ENCODE results near the gene RABL6.

Gene RABL6

DNA sequence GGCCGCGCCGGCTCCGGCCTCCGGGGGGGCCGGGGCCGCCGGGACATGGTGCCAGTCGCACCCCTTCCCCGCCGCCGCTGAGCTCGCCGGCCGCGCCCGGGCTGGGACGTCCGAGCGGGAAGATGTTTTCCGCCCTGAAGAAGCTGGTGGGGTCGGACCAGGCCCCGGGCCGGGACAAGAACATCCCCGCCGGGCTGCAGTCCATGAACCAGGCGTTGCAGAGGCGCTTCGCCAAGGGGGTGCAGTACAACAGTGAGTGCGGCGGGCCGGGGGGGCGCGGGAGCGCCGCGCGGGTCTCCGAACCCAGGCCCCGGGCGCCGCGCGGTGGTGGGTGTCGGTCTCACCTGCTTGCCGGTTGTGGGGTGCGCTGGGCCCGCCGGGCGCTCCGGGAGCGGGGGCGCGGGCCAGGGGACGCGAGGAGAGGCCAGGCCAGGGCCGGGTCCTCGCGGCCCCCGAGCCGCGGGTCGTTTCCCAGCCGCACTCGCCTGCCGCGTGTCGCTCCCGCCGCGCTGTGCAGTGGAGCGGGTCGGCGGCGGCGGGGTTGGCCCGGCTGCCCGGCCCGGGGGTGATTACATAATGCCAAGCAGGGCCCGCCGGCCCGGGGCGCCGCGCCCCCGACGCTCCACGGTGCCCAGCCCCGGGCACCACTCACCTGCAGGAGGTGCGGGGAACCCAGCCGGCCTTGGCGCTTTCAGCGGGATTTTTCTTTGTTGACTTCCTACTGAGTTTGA is 492 bp downstream of the RABL6 start:
- DNase-seq (ENCODE audit: low spot score): peak; percentile 44
- TF ChIP-seq, protein P1, sequence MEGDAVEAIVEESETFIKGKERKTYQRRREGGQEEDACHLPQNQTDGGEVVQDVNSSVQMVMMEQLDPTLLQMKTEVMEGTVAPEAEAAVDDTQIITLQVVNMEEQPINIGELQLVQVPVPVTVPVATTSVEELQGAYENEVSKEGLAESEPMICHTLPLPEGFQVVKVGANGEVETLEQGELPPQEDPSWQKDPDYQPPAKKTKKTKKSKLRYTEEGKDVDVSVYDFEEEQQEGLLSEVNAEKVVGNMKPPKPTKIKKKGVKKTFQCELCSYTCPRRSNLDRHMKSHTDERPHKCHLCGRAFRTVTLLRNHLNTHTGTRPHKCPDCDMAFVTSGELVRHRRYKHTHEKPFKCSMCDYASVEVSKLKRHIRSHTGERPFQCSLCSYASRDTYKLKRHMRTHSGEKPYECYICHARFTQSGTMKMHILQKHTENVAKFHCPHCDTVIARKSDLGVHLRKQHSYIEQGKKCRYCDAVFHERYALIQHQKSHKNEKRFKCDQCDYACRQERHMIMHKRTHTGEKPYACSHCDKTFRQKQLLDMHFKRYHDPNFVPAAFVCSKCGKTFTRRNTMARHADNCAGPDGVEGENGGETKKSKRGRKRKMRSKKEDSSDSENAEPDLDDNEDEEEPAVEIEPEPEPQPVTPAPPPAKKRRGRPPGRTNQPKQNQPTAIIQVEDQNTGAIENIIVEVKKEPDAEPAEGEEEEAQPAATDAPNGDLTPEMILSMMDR (conservative IDR thresholded peaks at IDR 0.05; ENCODE audit: low read depth): no peak
- ChIA-PET CTCF (interaction anchor here (0.6 to 3.4 kb wide), 4 partner anchors 16 to 35 kb away, joined by 3 to 16 read pairs (median 3); partner anchors contain the start of gene TMEM141), POLR2A (ENCODE audit: low non-redundant PET) (interaction anchor here (0.6 kb wide), 1 partner anchor 10 kb away, joined by 8 read pairs; no protein-coding TSS in a partner anchor)
- H3K27ac ChIP-seq: peak overlapping the region; percentile 91

GRCh38 chr9:136808806-136809158 is 1.0 kb downstream of the RABL6 start:
- DNase-seq (ENCODE audit: low spot score): no peak
- POLR2A ChIA-PET (ENCODE audit: low non-redundant PET): no interaction called here
- TF ChIP-seq, protein P1 (conservative IDR thresholded peaks at IDR 0.05; ENCODE audit: low read depth): no peak
- CTCF ChIA-PET: interaction anchor here (0.6 to 0.7 kb wide), 3 partner anchors 18 to 28 kb away, joined by 3 to 4 read pairs (median 3); no protein-coding TSS in a partner anchor
- H3K27ac ChIP-seq: peak overlapping the region; percentile 91

- TF ChIP-seq, protein P1 (conservative IDR thresholded peaks at IDR 0.05; ENCODE audit: low read depth): no peak
- ChIA-PET CTCF (interaction anchor here (0.6 to 1.1 kb wide), 2 partner anchors 9 to 22 kb away, joined by 3 to 5 read pairs; no protein-coding TSS in a partner anchor), POLR2A (ENCODE audit: low non-redundant PET) (no interaction called here)
- peak overlapping the region; percentile 8; the same call in 1 of the 2 replicates for H3K27ac ChIP-seq
- DNase-seq (ENCODE audit: low spot score): no peak
These were observed 7.1 kb downstream of the RABL6 start for GRCh38 chr9:136814725-136815421.

- no peak for DNase-seq (ENCODE audit: low spot score)
- ChIA-PET CTCF (interaction anchor here (1.1 kb wide), 1 partner anchor 9 kb away, joined by 5 read pairs; no protein-coding TSS in a partner anchor), POLR2A (ENCODE audit: low non-redundant PET) (no interaction called here)
These were observed 7.7 kb downstream of the RABL6 start for GRCh38 chr9:136815422-136815782.

GRCh38 chr9:136820971-136821825 is 13.4 kb downstream of the RABL6 start:
- TF ChIP-seq, protein P1 (conservative IDR thresholded peaks at IDR 0.05; ENCODE audit: low read depth): no peak
- POLR2A ChIA-PET (ENCODE audit: low non-redundant PET): no interaction called here
- CTCF ChIA-PET: no interaction called here
- DNase-seq (ENCODE audit: low spot score): no peak
- no peak overlapping the region for H3K27ac ChIP-seq

More at GRCh38 chr9:136815422-136815782, 7.7 kb downstream of the RABL6 start:
- TF ChIP-seq, protein P1 (conservative IDR thresholded peaks at IDR 0.05; ENCODE audit: low read depth): no peak
- H3K27ac ChIP-seq: peak overlapping the region; percentile 8; the same call in 1 of the 2 replicates

Measured in RWPE1 (cell line).